ENCODE data around the gene ACAA1. TPM values are rescaled to one million over a fixed set of nuclear protein-coding genes. Genes with fewer than 3 reads are reported as not detected.
A peak's percentile ranks its signal among the peaks of the same experiment; 100 is the strongest.

Gene ACAA1
- total RNA-seq, 3 donors from 2014 or later (not counting 1 experiment from before 2014, with no cell fraction given), result 79.4 to 101 (median 93.9) TPM

DNA sequence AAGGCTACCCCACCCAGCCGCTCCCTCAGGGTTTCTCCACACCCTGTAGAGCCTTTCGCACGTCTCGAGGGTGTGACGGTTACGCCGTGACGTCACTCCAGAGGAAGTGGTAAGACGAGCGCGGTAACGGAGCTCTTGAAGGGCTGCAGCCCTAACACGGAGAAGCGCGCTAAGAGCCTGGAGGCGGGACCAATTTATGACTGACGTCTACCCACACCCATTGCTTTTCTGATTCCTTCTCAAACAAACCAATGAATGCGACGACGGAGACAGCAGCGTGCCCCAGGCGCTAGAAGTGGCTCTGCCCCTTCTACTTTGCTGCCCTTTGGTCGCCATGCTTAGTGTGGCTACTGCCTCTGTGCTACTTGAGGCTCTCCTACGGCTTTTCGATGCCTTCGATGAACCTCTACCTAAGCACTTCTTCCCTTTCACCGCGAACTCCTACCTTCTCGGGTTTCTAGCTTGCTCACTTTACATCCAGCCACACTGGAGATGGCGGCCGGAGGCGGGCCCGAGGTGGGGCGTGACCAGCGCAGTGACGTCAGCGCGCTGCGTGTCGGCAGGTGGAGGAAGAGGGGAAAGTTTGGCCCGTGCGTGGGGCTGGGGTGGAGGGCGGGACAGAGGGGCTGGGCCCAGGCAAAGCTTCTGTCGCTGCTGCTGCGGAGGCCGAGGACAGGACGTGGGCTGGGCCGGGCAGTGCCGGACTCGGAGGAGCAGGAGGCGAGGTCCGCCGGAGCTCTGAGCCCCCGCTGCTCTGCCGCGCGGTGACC is 28.2 kb upstream of the ACAA1 start, which contains the start of gene OXSR1:
OXSR1 (plus strand) TSS at position 586 of the 770 bp plus-strand sequence. CDS start 340 bp downstream, outside the sequence.
- Histone ChIP-seq H3K9me3 (ENCODE audit: control insufficient read depth, insufficient read depth, low read length) (no peaks in the 10 kb centered on the region), H3K36me3 (ENCODE audit: control insufficient read depth, insufficient read depth, low read length) (no peaks in the 10 kb centered on the region), H3K4me3 (ENCODE audit: low read length) (peak within 1 kb of the TSS; percentile 94), H3K27me3 (ENCODE audit: control insufficient read depth, insufficient read depth, low read length) (no peaks in the 10 kb centered on the region), H3K27ac (ENCODE audit: low read length) (peak within 1 kb of the TSS; percentile 100), H3K4me1 (ENCODE audit: control insufficient read depth, insufficient read depth, low read length) (peaks cover 17% of the 10 kb centered on the region)
- Mint-ChIP-seq H3K27me3 (ENCODE audit: low read depth in 2 of 2) (no peaks in the 10 kb centered on the region), H3K27ac (peak within 1 kb of the TSS; percentile 99 to 100), H3K36me3 (no peaks in the 10 kb centered on the region), H3K4me1 (peaks cover 31 to 53% of the 10 kb centered on the region in 2 donors), H3K4me3 (peak within 1 kb of the TSS; percentile 95), H3K9me3 (no peaks in the 10 kb centered on the region)
- ATAC-seq (peak; percentile 86 to 96 (median 87)), DNase-seq (peak; percentile 97 to 100)
- TF ChIP-seq, protein P1, sequence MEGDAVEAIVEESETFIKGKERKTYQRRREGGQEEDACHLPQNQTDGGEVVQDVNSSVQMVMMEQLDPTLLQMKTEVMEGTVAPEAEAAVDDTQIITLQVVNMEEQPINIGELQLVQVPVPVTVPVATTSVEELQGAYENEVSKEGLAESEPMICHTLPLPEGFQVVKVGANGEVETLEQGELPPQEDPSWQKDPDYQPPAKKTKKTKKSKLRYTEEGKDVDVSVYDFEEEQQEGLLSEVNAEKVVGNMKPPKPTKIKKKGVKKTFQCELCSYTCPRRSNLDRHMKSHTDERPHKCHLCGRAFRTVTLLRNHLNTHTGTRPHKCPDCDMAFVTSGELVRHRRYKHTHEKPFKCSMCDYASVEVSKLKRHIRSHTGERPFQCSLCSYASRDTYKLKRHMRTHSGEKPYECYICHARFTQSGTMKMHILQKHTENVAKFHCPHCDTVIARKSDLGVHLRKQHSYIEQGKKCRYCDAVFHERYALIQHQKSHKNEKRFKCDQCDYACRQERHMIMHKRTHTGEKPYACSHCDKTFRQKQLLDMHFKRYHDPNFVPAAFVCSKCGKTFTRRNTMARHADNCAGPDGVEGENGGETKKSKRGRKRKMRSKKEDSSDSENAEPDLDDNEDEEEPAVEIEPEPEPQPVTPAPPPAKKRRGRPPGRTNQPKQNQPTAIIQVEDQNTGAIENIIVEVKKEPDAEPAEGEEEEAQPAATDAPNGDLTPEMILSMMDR (IDR thresholded peaks at IDR 0.05), result no peak
- intact Hi-C loops (cut with micrococcal nuclease), result loop anchor here (1.0 kb wide), 2 partner anchors 28 to 126 kb away; partner anchors contain the start of genes ACAA1 and DLEC1
- under 1% methylated on average over 57 of the region's 57 CpGs for WGBS (ENCODE audit: insufficient coverage)

DNA sequence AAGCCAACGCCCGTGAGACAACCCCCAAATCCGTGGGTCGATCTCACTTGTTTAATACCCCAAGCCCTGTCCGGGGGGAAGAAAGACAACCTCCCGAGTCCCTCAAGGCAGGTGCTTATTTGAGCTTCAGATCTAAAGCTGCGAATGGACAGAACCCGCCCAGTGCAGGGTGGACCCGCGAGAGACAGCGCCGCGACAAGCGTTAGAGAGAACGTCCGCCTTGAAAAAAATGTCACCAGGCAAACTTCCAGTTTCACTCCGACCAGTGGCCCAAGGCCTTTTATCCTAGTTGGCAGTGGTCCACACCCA is 27.7 kb upstream of the ACAA1 start:
- H3K27me3 Mint-ChIP-seq (ENCODE audit: low read depth in 2 of 2), result no peaks in the 10 kb centered on the region
- intact Hi-C loops (cut with micrococcal nuclease), result no loop called here
- Histone ChIP-seq H3K27ac (ENCODE audit: low read length) (peak overlapping the region; percentile 100), H3K4me3 (ENCODE audit: low read length) (peak overlapping the region; percentile 94), H3K4me1 (ENCODE audit: control insufficient read depth, insufficient read depth, low read length) (peaks cover 17% of the 10 kb centered on the region), H3K27me3 (ENCODE audit: control insufficient read depth, insufficient read depth, low read length) (no peaks in the 10 kb centered on the region), H3K9me3 (ENCODE audit: control insufficient read depth, insufficient read depth, low read length) (no peaks in the 10 kb centered on the region), H3K36me3 (ENCODE audit: control insufficient read depth, insufficient read depth, low read length) (no peaks in the 10 kb centered on the region)
- H3K36me3 Mint-ChIP-seq, result no peaks in the 10 kb centered on the region
- ATAC-seq (peak in 1 of 3 donors; percentile 23), DNase-seq (no peak)
- H3K4me1 Mint-ChIP-seq, result peaks cover 31 to 52% of the 10 kb centered on the region in 2 donors
- peak overlapping the region; percentile 99 to 100 for H3K27ac Mint-ChIP-seq
- peak overlapping the region; percentile 95 for H3K4me3 Mint-ChIP-seq
- TF ChIP-seq, protein P1 (IDR thresholded peaks at IDR 0.05), result no peak
- H3K9me3 Mint-ChIP-seq, result no peaks in the 10 kb centered on the region
- under 1% methylated on average over 17 of the region's 17 CpGs for whole genome bisulfite sequencing (ENCODE audit: insufficient coverage)

DNA sequence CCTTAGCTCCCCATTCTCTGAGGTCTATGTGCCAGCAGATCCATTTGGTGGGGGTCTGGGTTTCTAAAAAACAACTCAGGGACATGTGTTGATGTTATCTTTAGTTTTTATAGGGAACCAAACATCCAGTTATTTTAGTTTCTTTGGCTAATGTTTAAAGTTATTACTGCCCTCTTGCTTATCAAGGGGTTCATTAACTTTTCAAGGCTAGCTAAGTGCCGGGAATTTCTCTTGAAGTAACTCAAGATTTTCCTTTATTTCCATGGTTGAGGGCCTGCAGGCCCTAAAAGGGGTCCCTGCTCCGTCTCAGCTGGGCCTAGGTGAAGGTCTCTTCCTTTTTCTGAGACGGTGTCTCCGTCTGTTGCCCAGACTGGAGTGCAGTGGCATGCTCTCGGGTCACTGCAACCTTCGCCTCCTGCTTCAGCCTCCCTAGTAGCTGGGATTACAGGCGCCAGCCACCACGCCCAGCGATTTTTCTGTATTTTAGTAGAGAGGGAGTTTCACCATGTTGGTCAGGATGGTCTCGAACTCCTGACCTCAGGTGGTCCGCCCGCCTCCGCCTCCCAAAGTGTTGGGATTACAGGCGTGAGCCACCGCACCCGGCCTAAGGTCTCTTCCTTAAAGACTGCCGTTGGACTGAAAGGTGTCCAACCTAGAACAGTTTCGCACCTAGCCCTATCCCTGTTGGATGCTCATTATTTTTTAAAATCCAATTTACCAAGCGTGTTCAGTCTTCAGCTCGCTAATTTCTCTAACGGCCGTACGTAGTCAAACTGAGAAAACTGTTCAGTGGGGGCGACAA is 27.1 kb upstream of the ACAA1 start:
- ATAC-seq, result no peak
- Mint-ChIP-seq H3K36me3 (no peaks in the 10 kb centered on the region), H3K9me3 (no peaks in the 10 kb centered on the region), H3K27me3 (ENCODE audit: low read depth in 2 of 2) (no peaks in the 10 kb centered on the region), H3K27ac (peak overlapping the region; percentile 99 to 100), H3K4me1 (peaks cover 27 to 47% of the 10 kb centered on the region in 2 donors), H3K4me3 (peak overlapping the region; percentile 95)
- WGBS (ENCODE audit: insufficient coverage), result 69% methylated on average over 24 of the region's 24 CpGs
- TF ChIP-seq, protein P1 (IDR thresholded peaks at IDR 0.05), result no peak
- no peaks in the 10 kb centered on the region for H3K27me3 ChIP-seq (ENCODE audit: control insufficient read depth, insufficient read depth, low read length)
- H3K9me3 ChIP-seq (ENCODE audit: control insufficient read depth, insufficient read depth, low read length), result no peaks in the 10 kb centered on the region
- peak overlapping the region; percentile 94 for H3K4me3 ChIP-seq (ENCODE audit: low read length)
- H3K27ac ChIP-seq (ENCODE audit: low read length), result peak overlapping the region; percentile 100
- intact Hi-C loops (cut with micrococcal nuclease), result no loop called here
- no peak for DNase-seq
- H3K4me1 ChIP-seq (ENCODE audit: control insufficient read depth, insufficient read depth, low read length), result peaks cover 17% of the 10 kb centered on the region
- H3K36me3 ChIP-seq (ENCODE audit: control insufficient read depth, insufficient read depth, low read length), result no peaks in the 10 kb centered on the region
